ENCODE results near the gene COL19A1. TPM values are rescaled to one million over a fixed set of nuclear protein-coding genes. Genes with fewer than 3 reads are reported as not detected.

Gene COL19A1
- total and polyA plus RNA-seq, 2 of the 13 experiments (the other 11 are each of a cell fraction or from before 2014, with no cell fraction given), result not detected

- TF ChIP-seq ZNF446 (CRISPR knock-in tag; IDR thresholded peaks at IDR 0.05), result no peak
- no peak for TF ChIP-seq E2F1 (CRISPR knock-in tag; IDR thresholded peaks at IDR 0.05)
- TF ChIP-seq MAZ (IDR thresholded peaks at IDR 0.05; ENCODE audit: borderline replicate concordance, low read depth, low read length), result no peak
- no peak for TF ChIP-seq MAZ (CRISPR knock-in tag; IDR thresholded peaks at IDR 0.05; ENCODE audit: low read depth)
- TF ChIP-seq BRCA1 (CRISPR knock-in tag; IDR thresholded peaks at IDR 0.05), result no peak
- no peak for TF ChIP-seq HOXA3 (CRISPR knock-in tag; IDR thresholded peaks at IDR 0.05)
Measured at GRCh38 chr6:69937402-69938136, 71.2 kb downstream of the COL19A1 start.

GRCh38 chr6:69942485-69942884 is 76.1 kb downstream of the COL19A1 start:
- POLR2A ChIA-PET, result no interaction called here
- TF ChIP-seq BCL3 (CRISPR knock-in tag; IDR thresholded peaks at IDR 0.05) (no peak), ZNF205 (CRISPR knock-in tag; IDR thresholded peaks at IDR 0.05) (no peak), ZNF333 (CRISPR knock-in tag; IDR thresholded peaks at IDR 0.05; ENCODE audit: borderline replicate concordance) (no peak), ATRX (CRISPR knock-in tag; IDR thresholded peaks at IDR 0.05; ENCODE audit: borderline replicate concordance) (no peak), ARID3A (IDR thresholded peaks at IDR 0.05; ENCODE audit: low read depth, low read length) (no peak), SKIL (CRISPR knock-in tag; IDR thresholded peaks at IDR 0.05; ENCODE audit: borderline replicate concordance) (no peak)

More at GRCh38 chr6:69937402-69938136, 71.2 kb downstream of the COL19A1 start:
- ChIA-PET CTCF (ENCODE audit: low intra/inter-chr PET ratio, low total read pairs) (no interaction called here), POLR2A (no interaction called here)
- H3K4me2 ChIP-seq (ENCODE audit: low read depth, low read length), result no peak overlapping the region
- under 1% methylated on average over 7 of the region's 7 CpGs for WGBS (ENCODE audit: low lambda C conversion rate)
- FAIRE-seq (no peak), ATAC-seq (no peak), DNase-seq (ENCODE audit: low spot score) (no peak)
- H3K9me3 ChIP-seq (ENCODE audit: low read length), result no peaks in the 10 kb centered on the region
- H3K36me3 ChIP-seq (replicated peaks in 1 of 2; ENCODE audit: control insufficient read depth in 1 of 2, insufficient read depth in 2 of 2, low read length in 2 of 2), result no peaks in the 10 kb centered on the region
- no peaks in the 10 kb centered on the region for H3K79me2 ChIP-seq (ENCODE audit: insufficient read depth, low read length)
- no peak overlapping the region for H3K4me3 ChIP-seq (replicated peaks in 1 of 3; ENCODE audit: insufficient read depth in 1 of 3, low read depth in 2 of 3, low read length in 3 of 3)
- no peak overlapping the region for H2AFZ ChIP-seq (ENCODE audit: low read length)
- BruUV-seq (replicated peaks), result no TSS peak
- H4K20me1 ChIP-seq (ENCODE audit: insufficient read depth, low read length), result no peaks in the 10 kb centered on the region
- in situ Hi-C loops (cut with HindIII; ENCODE audit: extremely low pct_ligation_motif_present, low pct_unique_long_range_greater_than_20kb) (no loop called here), intact Hi-C loops (cut with micrococcal nuclease; ENCODE audit: unreplicated experiment) (no loop called here)
- no peak overlapping the region for H3K27ac ChIP-seq (ENCODE audit: extremely low read length, insufficient read depth, low read length)
- H3K4me1 ChIP-seq (ENCODE audit: insufficient read depth, low read length), result no peaks in the 10 kb centered on the region
- H3K27me3 ChIP-seq (ENCODE audit: control insufficient read depth in 1 of 2, insufficient read depth in 2 of 2, low read length in 2 of 2), result no peaks in the 10 kb centered on the region
- no peak overlapping the region for H3K9ac ChIP-seq (ENCODE audit: insufficient read depth, low read depth, low read length)

More at GRCh38 chr6:69942485-69942884, 76.1 kb downstream of the COL19A1 start:
- DNase-seq (ENCODE audit: low spot score) (no peak), ATAC-seq (no peak), FAIRE-seq (no peak)
- 0% methylated on average over 2 of the region's 2 CpGs for WGBS (ENCODE audit: low lambda C conversion rate)
- H4K20me1 ChIP-seq (ENCODE audit: insufficient read depth, low read length), result no peaks in the 10 kb centered on the region
- H3K27ac ChIP-seq (ENCODE audit: extremely low read length, insufficient read depth, low read length), result no peak overlapping the region
- no peaks in the 10 kb centered on the region for H3K9me3 ChIP-seq (ENCODE audit: low read length)
- CTCF ChIA-PET (ENCODE audit: low intra/inter-chr PET ratio, low total read pairs), result no interaction called here
- no peaks in the 10 kb centered on the region for H3K36me3 ChIP-seq (replicated peaks in 1 of 2; ENCODE audit: control insufficient read depth in 1 of 2, insufficient read depth in 2 of 2, low read length in 2 of 2)
- H3K9ac ChIP-seq (ENCODE audit: insufficient read depth, low read depth, low read length), result no peak overlapping the region
- BruUV-seq (replicated peaks), result no TSS peak
- in situ Hi-C loops (cut with HindIII; ENCODE audit: extremely low pct_ligation_motif_present, low pct_unique_long_range_greater_than_20kb) (no loop called here), intact Hi-C loops (cut with micrococcal nuclease; ENCODE audit: unreplicated experiment) (no loop called here)
- H3K4me3 ChIP-seq (replicated peaks in 1 of 3; ENCODE audit: insufficient read depth in 1 of 3, low read depth in 2 of 3, low read length in 3 of 3), result no peak overlapping the region
- no peak overlapping the region for H3K4me2 ChIP-seq (ENCODE audit: low read depth, low read length)
- H3K79me2 ChIP-seq (ENCODE audit: insufficient read depth, low read length), result no peaks in the 10 kb centered on the region
- no peaks in the 10 kb centered on the region for H3K4me1 ChIP-seq (ENCODE audit: insufficient read depth, low read length)
- no peaks in the 10 kb centered on the region for H3K27me3 ChIP-seq (ENCODE audit: control insufficient read depth in 1 of 2, insufficient read depth in 2 of 2, low read length in 2 of 2)
- no peak overlapping the region for H2AFZ ChIP-seq (ENCODE audit: low read length)
